ENCODE data around the gene NT5C2.

DNA sequence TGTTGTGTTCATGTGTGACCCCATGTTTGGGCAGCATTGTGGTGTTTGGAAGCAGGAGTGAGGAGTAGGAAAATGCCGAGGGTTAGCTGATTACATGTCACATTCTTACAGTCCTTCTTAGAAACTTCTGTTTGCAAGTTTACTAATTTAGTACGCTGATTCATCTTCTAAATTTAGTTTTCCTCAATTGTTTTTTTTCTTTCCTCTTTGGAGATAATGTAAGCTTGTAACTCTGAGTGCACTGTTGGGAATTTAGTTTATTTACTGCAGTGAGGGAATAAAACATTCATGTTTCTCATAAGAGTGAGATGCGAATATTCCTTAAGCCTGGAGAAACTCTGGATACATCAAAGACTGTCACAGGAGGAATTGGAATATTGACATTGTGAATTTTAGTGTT is 135.0 kb downstream of the NT5C2 start:
- TF ChIP-seq POLR2A (IDR thresholded peaks at IDR 0.05; ENCODE audit: low read length) (no peak), GATA1 (IDR thresholded peaks at IDR 0.05; ENCODE audit: low read depth, low read length) (no peak)
